Measurements from ENCODE around the gene ZNF43.
A peak's percentile ranks its signal among the peaks of the same experiment; 100 is the strongest.
"Not testable (repeated sequence)": the region's sequence is repeated elsewhere in the genome, so short reads cannot be mapped to it uniquely, and the experiment has no call there.

Gene ZNF43

DNA sequence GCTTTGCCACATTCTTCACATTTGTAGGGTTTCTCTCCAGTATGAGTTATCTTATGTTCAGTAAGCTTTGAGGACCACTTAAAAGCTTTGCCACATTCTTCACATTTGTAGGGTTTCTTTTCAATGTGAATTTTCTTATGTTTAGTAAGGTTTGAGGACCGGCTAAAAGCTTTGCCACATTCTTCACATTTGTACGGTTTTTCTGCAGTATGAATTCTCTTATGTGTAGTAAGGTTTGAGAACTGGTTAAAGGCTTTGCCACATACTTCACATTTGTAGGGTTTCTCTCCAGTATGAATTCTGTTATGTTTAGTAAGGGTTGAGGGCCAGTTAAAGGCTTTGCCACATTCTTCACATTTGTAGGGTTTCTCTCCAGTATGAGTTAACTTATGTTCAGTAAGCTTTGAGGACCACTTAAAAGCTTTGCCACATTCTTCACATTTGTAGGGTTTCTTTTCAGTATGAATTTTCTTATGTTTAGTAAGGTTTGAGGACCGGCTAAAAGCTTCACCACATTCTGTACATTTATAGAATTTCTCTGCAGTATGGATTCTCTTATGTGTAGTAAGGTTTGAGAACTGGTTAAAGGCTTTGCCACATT lies 27.5 kb downstream of the ZNF43 start:
- not testable (repeated sequence) for DNase-seq (ENCODE audit: low read depth in 2 of 2)

GRCh38 chr19:21789466-21790085 lies 46.4 kb downstream of the ZNF43 start:
- no peak for DNase-seq (ENCODE audit: low read depth in 2 of 2)

GRCh38 chr19:21786936-21787335 lies 49.0 kb downstream of the ZNF43 start:
- no peak for DNase-seq (ENCODE audit: low read depth in 2 of 2)

- DNase-seq (ENCODE audit: low read depth in 2 of 2) = not testable (repeated sequence)
Measured at GRCh38 chr19:21775792-21776191, 60.2 kb downstream of the ZNF43 start.

DNA sequence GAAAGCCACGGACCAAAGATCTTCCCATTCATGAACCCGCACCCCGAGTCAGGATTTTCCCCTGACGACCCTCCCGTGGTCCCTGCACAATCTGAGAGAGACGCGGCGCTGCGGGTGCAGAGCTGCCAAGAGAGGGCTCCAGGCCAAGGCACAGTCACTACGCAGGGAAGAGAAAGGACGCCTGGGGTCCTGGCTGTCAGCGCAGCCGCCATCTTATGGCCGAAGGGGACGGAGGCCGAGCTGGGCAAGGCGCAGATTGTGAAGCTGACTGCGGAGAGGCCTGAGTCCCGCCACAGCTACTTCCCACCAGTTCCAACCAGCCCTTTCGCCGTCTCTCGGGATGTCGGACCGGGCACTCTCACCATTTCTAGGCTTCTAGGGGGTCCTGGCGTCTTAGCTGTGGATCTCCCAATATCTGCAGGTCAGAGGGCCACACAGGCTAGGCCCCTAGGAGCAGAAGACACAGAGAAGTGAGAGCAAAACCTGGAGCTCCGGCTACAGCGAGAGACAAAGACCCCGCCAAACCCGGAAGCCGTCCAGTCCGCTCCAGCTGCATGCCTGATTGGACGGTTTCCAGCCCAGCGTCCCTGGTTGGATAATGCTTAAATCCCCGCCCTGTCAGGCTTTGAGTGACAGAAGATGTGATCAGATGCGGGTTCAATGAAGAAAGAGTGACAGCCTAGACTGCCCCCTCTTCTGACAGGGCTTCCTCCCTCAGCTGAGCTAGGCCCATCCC lies 68.7 kb downstream of the ZNF43 start, which contains the start of gene ZNF100:
ZNF100 (minus strand) TSS at position 515 of the 736 bp plus-strand sequence; CDS start at position 365, 150 bp downstream.
- DNase-seq (ENCODE audit: low read depth in 2 of 2) = peak; percentile 75 to 84

GRCh38 chr19:21766705-21767064 lies 69.3 kb downstream of the ZNF43 start:
- DNase-seq (ENCODE audit: low read depth in 2 of 2) = not testable (repeated sequence)

DNA sequence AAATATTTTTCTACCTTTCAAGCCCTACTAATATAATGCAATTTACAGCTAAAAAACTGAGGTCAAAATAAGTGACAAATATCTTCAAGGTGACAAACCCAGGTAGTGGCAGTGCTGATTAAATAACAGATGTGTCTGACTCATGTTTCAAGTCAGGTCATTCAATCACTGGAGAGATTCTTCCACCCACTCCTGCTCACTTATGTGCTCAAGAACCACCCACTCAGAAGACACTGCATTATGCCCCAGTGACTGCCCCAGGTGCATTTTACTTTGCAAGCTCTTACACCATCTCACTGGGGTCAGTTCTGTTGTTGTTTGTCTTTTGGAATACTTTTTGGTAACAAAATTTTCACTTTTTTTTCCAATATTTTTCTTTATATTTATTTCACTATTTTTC lies 70.8 kb downstream of the ZNF43 start:
- no peak for DNase-seq (ENCODE audit: low read depth in 2 of 2)

DNA sequence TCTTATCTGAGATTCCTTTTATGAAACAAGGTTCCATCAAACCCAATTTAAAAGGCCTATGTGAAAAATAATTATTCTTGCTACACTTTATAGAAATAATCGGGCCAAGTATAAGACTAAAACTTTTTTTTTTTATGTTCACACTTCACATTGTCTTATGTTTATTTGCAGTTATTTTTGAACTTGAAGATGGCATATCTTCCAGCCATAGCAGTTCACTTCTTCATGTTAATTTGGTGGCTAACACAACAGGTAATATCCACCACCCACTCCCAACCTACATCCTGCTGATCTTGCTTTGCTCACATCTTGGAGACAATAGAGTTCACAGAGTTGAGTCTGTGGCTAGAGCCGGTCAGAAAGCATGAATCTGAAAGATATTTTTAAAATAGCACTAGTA lies 74.4 kb downstream of the ZNF43 start:
- not testable (repeated sequence) for DNase-seq (ENCODE audit: low read depth in 2 of 2)

GRCh38 chr19:21758296-21758695 lies 77.7 kb downstream of the ZNF43 start:
- DNase-seq (ENCODE audit: low read depth in 2 of 2) = no peak

DNA sequence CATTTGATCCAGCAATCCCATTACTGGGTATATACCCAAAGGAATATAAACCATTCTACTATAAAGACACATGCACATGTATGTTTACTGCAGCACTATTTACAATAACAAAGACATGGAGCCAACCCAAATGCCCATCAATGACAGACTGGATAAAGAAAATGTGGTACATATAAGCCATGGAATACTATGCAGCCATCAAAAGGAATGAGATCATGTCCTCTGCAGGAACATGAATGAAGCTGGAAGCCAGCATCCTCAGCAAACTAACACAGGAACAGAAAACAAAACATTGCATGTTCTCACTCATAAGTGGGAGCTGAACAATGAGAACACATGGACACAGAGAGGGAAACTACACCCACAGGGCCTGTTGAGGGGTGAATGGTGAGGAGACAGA lies 80.4 kb downstream of the ZNF43 start:
- not testable (repeated sequence) for DNase-seq (ENCODE audit: low read depth in 2 of 2)
